ENCODE data around the gene NOLC1.

- no peak for TF ChIP-seq POLR2AphosphoS5 (IDR thresholded peaks at IDR 0.05; ENCODE audit: borderline replicate concordance, low read depth, low read length)
- no peak for TF ChIP-seq EZH2 (IDR thresholded peaks at IDR 0.05)
Measured at GRCh38 chr10:102115775-102116174, 36.4 kb upstream of the NOLC1 start.
